DLD1 (cell line): Measurements from ENCODE around the gene MYL1.

Experiments used
- in situ Hi-C: cut with HindIII; loops from 2 replicates; pipeline ENCODE4 v1.10.0; 2017; ENCODE audit warnings: low sequenced_read_pairs

The MYL1 gene

GRCh38 chr2:210268281-210268680, 46.7 kb downstream of the MYL1 start:
- in situ Hi-C loops: no loop called here

- in situ Hi-C loops: no loop called here
Measured at GRCh38 chr2:210267698-210268097, 47.3 kb downstream of the MYL1 start.

- in situ Hi-C loops: no loop called here
Measured at GRCh38 chr2:210264282-210264681, 50.7 kb downstream of the MYL1 start.

- in situ Hi-C loops: no loop called here
Measured at GRCh38 chr2:210263841-210264240, 51.1 kb downstream of the MYL1 start.

GRCh38 chr2:210262036-210262435, 52.9 kb downstream of the MYL1 start:
- in situ Hi-C loops: no loop called here

GRCh38 chr2:210259687-210260086, 55.3 kb downstream of the MYL1 start:
- in situ Hi-C loops: no loop called here

GRCh38 chr2:210252699-210253606, 62.0 kb downstream of the MYL1 start:
- in situ Hi-C loops: no loop called here

GRCh38 chr2:210250622-210251021, 64.4 kb downstream of the MYL1 start:
- in situ Hi-C loops: no loop called here
